K562 (cell line): ENCODE data around the gene PASD1. TPM values are rescaled to one million over a fixed set of nuclear protein-coding genes. Genes with fewer than 3 reads are reported as not detected.
"Not testable (repeated sequence)": the region's sequence is repeated elsewhere in the genome, so short reads cannot be mapped to it uniquely, and the experiment has no call there.

Source experiments
- ATAC-seq: fragments of 200-7000 bp; cut with Tn5 transposase; 3 replicates; pipeline ENCODE4 v1.9.1; 2020; ENCODE audit warnings: moderate library complexity
- BruUV-seq: library from RNA; stranded (reverse); fragments of 400-500 nt; replicated peaks from 2 replicates; lab custom pipeline; 2021; lab: Mats Ljungman, UMichigan
- CTCF ChIA-PET: fragments of 300-600 bp; formaldehyde crosslinking; extraction: SDS; loops from one replicate; lab custom pipeline; 2021; ENCODE audit warnings: low intra/inter-chr PET ratio; lab: Yijun Ruan, JAX
- POLR2A ChIA-PET: fragments of 300-600, 350-650 bp; sonication (Branson Sonifier 250); formaldehyde crosslinking; extraction: SDS; loops from one replicate; lab custom pipeline; 2021; ENCODE audit warnings: antibody characterized with exemption, inconsistent platforms; lab: Yijun Ruan, JAX
- DNase-seq, 4 experiments: peaks; one replicate each; pipeline versions ENCODE4 v3.0.0 to v3.0.0-alpha.2; 2011 to 2018; ENCODE audit warnings: low spot score in 3 of 4, mixed read lengths in 3 of 4; ENCODE audit errors: extremely low read depth in 1 of 4
- FAIRE-seq: peaks from 2 replicates; lab custom pipeline; 2011; peaks lifted over from hg19 to GRCh38; lab: Jason Lieb, UNC
- H2AFZ ChIP-seq: 2 replicates; pipeline ENCODE4 v1.6.0; 2011; ENCODE audit warnings: low read depth, low read length, control low read depth, inconsistent platforms
- H3K27ac ChIP-seq: fragments of 200-600 bp; 3 replicates; pipeline ENCODE4 v1.8.0; 2011; ENCODE audit warnings: low read depth, mild to moderate bottlenecking, control low read depth, inconsistent platforms, low read length, moderate library complexity, mixed read lengths; ENCODE audit errors: extremely low read depth
- H3K27me3 ChIP-seq, 2 experiments: fragments of 300-600 bp in 1 of 2; 2 replicates in 1 of 2; 3 replicates in 1 of 2; pipeline versions ENCODE4 v1.6.0 to v1.8.0; 2011; ENCODE audit warnings: inconsistent platforms in 2 of 2, low read length in 2 of 2, mild to moderate bottlenecking in 1 of 2, mixed read lengths in 1 of 2, moderate library complexity in 1 of 2; ENCODE audit not compliant: control insufficient read depth in 2 of 2, insufficient read depth in 2 of 2
- H3K36me3 ChIP-seq: fragments of 300-600 bp; 3 replicates; pipeline ENCODE4 v1.8.0; 2011; ENCODE audit warnings: mild to moderate bottlenecking, low read length, inconsistent platforms; ENCODE audit not compliant: control insufficient read depth, insufficient read depth
- H3K4me1 ChIP-seq, 2 experiments: fragments of 200-600 bp in 1 of 2; replicated peaks in 1 of 2; 2 replicates in 1 of 2; 3 replicates in 1 of 2; pipeline versions ENCODE4 v1.5.1 to v1.8.0; 2011; ENCODE audit warnings: inconsistent platforms in 2 of 2, low read length in 2 of 2, mild to moderate bottlenecking in 1 of 2, mixed read lengths in 1 of 2, moderate library complexity in 1 of 2; ENCODE audit not compliant: control insufficient read depth in 2 of 2, insufficient read depth in 2 of 2
- H3K4me2 ChIP-seq: 2 replicates; pipeline ENCODE4 v1.6.1; 2011; ENCODE audit warnings: low read length, control low read depth, inconsistent platforms, mixed read lengths; ENCODE audit not compliant: insufficient read depth
- H3K4me3 ChIP-seq: fragments of 200-600 bp; sonication (generic), shearing (Covaris generic); 2 replicates; pipeline ENCODE4 v1.5.1; 2016; ENCODE audit warnings: control low read depth, inconsistent platforms
- H3K79me2 ChIP-seq: fragments of 200-600 bp; 3 replicates; pipeline ENCODE4 v1.8.0; 2011; ENCODE audit warnings: low read length, inconsistent platforms; ENCODE audit not compliant: control insufficient read depth, insufficient read depth
- H3K9ac ChIP-seq, 2 experiments: 2 replicates each; pipeline versions ENCODE4 v1.6.0 to v1.6.1; 2011; ENCODE audit warnings: low read depth in 2 of 2, low read length in 2 of 2, control low read depth in 1 of 2, inconsistent platforms in 1 of 2, mild to moderate bottlenecking in 1 of 2, mixed read lengths in 1 of 2; ENCODE audit not compliant: insufficient read depth in 1 of 2
- H3K9me1 ChIP-seq: one replicate; pipeline ENCODE4 v1.6.0; 2011; ENCODE audit warnings: inconsistent platforms, mild to moderate bottlenecking, low read length, moderate library complexity; ENCODE audit not compliant: control insufficient read depth, insufficient read depth
- H3K9me3 ChIP-seq: replicated peaks from 2 replicates; pipeline ENCODE4 v1.5.1; 2011; ENCODE audit warnings: low read depth, low read length, inconsistent platforms; ENCODE audit not compliant: control insufficient read depth, insufficient read depth
- H4K20me1 ChIP-seq: replicated peaks from 2 replicates; pipeline ENCODE4 v1.6.1; 2011; ENCODE audit warnings: low read length, inconsistent platforms, mixed read lengths; ENCODE audit not compliant: control insufficient read depth, insufficient read depth
- E2F6 ChIP-seq, 2 experiments: IDR thresholded peaks; 2 replicates each; pipeline ENCODE4 v1.6.1; 2011; ENCODE audit warnings: borderline replicate concordance in 1 of 2, control low read depth in 1 of 2, low read depth in 1 of 2, low read length in 1 of 2, mild to moderate bottlenecking in 1 of 2, mixed read lengths in 1 of 2, moderate library complexity in 1 of 2; ENCODE audit not compliant: insufficient read depth in 1 of 2, insufficient read length in 1 of 2, poor library complexity in 1 of 2, severe bottlenecking in 1 of 2; ENCODE audit errors: extremely low read depth in 1 of 2
- MGA ChIP-seq: fragments of 450-650 bp; IDR thresholded peaks from 2 replicates; pipeline ENCODE4 v1.6.1; 2016; ENCODE audit warnings: mild to moderate bottlenecking, moderate library complexity
- WGBS: fragments of 100-300 bp; shearing (Covaris generic); methylation state at CpG from one replicate; pipeline ENCODE4 v1.1.6; 2016; ENCODE audit warnings: low coverage, mixed read lengths; ENCODE audit not compliant: insufficient coverage; ENCODE audit errors: missing lambda C conversion rate; 5-methylcytosine and 5-hydroxymethylcytosine counted together
- in situ Hi-C: fragments of 300-500 bp; cut with MboI; formaldehyde crosslinking; loops from 4 replicates; pipeline ENCODE4 v1.15.0; 2018; ENCODE audit warnings: inconsistent platforms, mixed read lengths
- intact Hi-C: fragments of 100-400 bp; cut with micrococcal nuclease; formaldehyde crosslinking; loops from 2 replicates; pipeline ENCODE4 v1.14.2; 2022
- polyA plus RNA-seq, 8 experiments: library from polyadenylated mRNA; depleted of rRNA in 4 of 8; stranded (reverse) in 5 of 8; unstranded in 3 of 8; fragments of >200 nt; fragmentation: Nextera tagmentation in 2 of 8; fragmentation: Illumina TruSeq in 1 of 8; extraction: Ambion mirVana in 2 of 8; extraction: Trizol in 1 of 8; gene quantifications; 2 replicates each; pipeline versions ENCODE4 v1.2.1 to v1.2.3, GENCODE V29; 2011 to 2014; ENCODE audit warnings: inconsistent platforms in 1 of 8, missing spikeins in 1 of 8
- total RNA-seq, 7 experiments: library from RNA; depleted of rRNA in 6 of 7; stranded (reverse); fragments of >200 nt in 6 of 7; fragmentation: Illumina TruSeq in 2 of 7; extraction: Trizol in 2 of 7; gene quantifications; 2 replicates each; pipeline versions ENCODE4 v1.2.1 to v1.2.3, GENCODE V29; 2011 to 2021; ENCODE audit warnings: low replicate concordance in 1 of 7

Gene PASD1
- total and polyA plus RNA-seq, 9 of the 15 experiments (the other 6 are each of a cell fraction or from before 2014, with no cell fraction given), result 1.7 to 12.8 (median 9.6) TPM

GRCh38 chrX:151555301-151555700 lies 8.2 kb upstream of the PASD1 start:
- TF ChIP-seq E2F6 (IDR thresholded peaks at IDR 0.05; ENCODE audit: borderline replicate concordance in 1 of 2, extremely low read depth in 1 of 2, insufficient read depth in 1 of 2, insufficient read length in 1 of 2, low read depth in 1 of 2, low read length in 1 of 2, poor library complexity in 1 of 2, severe bottlenecking in 1 of 2) (peak in 1 of 2 experiments; percentile 67), MGA (peak; percentile 36; the same call in 1 of the 2 replicates)
- CTCF ChIA-PET, in situ Hi-C loops, H4K20me1 ChIP-seq, H3K36me3 ChIP-seq, H3K9me3 ChIP-seq, H3K79me2 ChIP-seq, H3K4me1 ChIP-seq, BruUV-seq, FAIRE-seq, ATAC-seq, H3K4me3 ChIP-seq, H3K27ac ChIP-seq, DNase-seq, H2AFZ ChIP-seq, H3K9ac ChIP-seq, H3K9me1 ChIP-seq, POLR2A ChIA-PET, H3K4me2 ChIP-seq, intact Hi-C loops, H3K27me3 ChIP-seq: not testable (repeated sequence)
- 13% methylated on average over 7 of the region's 25 CpGs for WGBS
